Left renal cortex interstitium (tissue), 4 donors: ENCODE results near the gene RFX3. TPM values are rescaled to one million over a fixed set of nuclear protein-coding genes. Genes with fewer than 3 reads are reported as not detected.

Experiments
- DNase-seq, 4 donors: peaks; one replicate each; pipeline ENCODE4 v3.0.0-alpha.2; 2013; ENCODE audit warnings: low read depth in 4 of 4, low spot score in 2 of 4, missing footprints in 1 of 4
- polyA plus RNA-seq, 4 donors: library from polyadenylated mRNA; unstranded; fragments of 120-200 nt; gene quantifications; one replicate each; pipeline ENCODE4 v1.2.1, GENCODE V29; 2013; ENCODE audit not compliant: insufficient read length in 4 of 4

The RFX3 gene
- polyA plus RNA-seq, 4 donors = 13.5 to 21.0 (median 15.9) TPM

DNA sequence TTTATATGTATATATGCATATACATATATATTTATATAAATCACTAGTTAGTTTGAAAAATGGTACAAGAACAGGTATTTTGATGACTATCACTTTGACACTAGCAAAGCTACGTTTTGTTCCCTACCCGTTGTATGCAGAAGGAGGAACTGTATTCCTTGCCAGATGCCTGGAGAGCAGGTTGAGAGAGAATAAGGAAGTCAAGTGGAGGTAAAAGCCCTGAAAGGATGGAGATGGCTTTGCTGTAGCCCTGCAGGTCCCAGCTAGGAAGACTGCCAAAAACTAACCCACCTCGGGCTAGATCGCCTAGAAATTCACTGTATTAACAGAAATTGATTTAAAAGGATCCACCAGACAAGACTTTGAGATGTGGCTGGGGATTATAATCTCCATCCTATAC, 229.3 kb downstream of the RFX3 start:
- DNase-seq = no peak

DNA sequence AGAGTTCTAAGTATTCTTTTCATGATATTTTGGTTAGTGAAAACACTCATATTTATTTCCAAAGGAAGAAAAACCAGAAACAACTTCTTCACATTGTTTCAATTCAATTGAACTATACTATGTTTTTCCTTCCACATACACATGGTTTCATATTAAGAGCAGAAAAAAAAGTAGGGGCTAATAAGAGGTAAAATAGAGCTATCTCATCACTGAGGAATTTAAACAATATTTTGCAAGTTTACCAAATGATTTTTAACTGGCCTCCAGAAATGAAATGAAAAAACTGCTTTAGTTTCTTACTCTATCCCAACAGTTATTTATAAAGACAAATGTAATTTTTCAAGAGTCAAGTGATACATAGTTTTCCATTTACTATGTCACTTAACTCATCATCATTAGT, 233.5 kb downstream of the RFX3 start:
- DNase-seq = no peak

DNA sequence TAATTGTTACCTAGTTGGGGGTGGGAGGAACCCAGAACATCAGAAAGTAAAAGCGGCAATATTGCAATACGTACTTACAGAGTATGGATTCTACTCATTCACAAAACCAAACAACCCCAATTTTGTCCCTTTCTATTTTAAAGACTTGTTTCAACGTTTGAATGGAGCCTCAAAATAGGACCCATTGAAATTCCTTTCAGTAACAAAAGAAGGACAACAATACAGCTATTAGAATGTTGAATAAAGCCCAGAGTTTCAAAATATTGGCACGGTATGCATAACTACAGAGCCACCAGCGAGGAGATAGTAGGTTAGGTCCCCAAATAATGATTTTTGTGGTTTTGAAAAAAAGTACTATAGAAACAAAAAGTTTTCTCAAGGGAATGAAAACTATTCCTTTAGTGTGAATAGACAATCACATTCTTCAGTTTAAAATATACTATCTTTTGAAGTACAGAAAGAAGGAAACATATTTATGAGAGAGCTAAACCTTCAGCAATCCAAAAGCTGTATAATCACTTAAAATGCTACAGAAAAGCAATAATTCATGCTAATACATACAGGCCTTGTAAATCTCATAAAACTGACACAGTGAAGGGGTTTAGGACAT, 235.5 kb downstream of the RFX3 start:
- DNase-seq = no peak

DNA sequence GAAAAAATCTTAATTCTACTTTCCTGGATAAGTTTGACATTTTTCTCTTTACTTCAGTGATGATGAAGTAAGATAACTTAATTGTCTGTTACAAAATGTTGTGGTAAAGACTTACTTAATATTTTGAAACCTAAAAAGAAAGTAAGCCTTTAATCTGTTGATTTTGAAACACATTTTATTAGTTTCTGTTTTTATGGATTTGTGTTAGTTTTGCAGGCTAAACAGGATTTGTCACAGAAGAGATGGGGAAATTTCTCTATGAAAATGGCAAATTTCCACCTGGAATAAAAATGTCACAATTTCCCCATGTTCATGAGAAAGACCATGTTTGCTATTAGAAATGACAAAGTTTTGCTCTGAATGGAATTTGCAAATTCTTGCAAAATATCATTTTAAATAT, 237.1 kb downstream of the RFX3 start:
- no peak for DNase-seq

DNA sequence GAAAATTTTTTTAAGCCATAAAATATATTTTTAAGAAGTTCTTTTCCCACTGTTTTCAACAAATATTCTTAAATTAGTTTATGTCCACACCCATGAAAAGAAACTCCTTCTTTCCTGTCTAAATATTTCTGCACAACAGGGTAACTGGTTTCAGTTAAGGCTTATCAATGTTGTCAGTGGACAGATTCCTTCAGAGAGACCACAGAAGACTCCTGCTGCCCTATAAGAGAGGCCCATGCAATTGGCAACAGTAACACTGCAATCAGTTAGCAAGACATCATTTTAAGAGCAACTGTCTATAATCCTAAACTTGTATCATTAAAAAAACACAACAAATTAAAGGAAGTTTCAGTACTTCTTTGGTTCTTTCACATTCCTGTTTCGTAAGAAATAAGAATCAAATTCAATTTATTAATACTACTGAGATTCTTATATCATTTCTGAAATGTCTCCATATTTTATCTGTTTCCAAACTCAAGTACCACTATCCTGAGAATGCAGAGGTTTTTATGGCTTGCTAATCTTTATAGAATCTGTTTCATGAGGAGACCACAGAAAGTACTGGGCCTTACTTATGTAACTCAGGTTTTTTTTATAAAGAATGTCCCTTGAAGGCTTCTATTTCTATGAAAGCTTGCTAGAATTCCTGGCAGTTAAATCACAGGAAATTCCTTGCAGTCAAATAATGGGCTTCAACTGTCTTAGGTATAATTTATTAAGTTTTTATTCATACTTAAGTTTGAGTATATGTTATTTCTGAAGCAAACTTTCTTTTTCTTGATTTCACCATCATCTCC, 240.2 kb downstream of the RFX3 start:
- no peak for DNase-seq

DNA sequence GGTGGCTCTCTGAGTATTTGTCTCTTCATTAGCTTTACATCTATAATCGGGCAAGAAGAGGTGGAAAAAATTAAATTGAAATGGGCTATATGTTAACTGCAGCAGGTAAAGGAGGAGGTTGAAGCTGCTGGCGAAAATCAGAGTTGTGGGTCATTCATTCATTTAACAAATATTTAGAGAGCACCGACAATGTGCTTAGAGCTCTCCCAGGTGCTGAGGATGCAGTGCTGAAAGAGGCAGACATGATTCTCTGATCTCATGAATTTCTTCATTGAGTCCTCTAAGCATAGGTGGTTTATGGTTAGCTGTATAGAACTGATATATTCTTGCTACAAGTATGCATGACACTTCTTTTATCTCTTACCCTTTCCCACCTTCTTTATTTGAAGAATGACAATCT, 243.4 kb downstream of the RFX3 start:
- no peak for DNase-seq

DNA sequence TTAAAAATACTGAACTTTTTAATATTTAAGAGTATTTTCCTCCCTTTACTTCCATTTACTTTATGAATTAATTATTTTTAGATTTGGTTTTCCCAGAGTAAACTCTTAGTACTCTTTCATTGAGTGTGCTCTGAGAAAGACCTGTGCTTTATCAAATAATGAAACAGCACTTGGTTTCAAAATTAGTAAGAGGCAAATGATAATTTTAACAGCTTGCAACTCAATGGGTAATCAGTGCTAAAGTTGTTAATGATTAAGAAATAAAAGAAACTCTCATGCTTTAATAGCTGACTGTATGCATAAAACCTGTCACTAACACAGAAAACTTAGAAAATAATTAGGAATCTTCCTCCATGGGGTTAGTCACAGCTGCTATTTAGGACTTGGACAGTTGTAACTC, 244.4 kb downstream of the RFX3 start:
- DNase-seq = no peak

DNA sequence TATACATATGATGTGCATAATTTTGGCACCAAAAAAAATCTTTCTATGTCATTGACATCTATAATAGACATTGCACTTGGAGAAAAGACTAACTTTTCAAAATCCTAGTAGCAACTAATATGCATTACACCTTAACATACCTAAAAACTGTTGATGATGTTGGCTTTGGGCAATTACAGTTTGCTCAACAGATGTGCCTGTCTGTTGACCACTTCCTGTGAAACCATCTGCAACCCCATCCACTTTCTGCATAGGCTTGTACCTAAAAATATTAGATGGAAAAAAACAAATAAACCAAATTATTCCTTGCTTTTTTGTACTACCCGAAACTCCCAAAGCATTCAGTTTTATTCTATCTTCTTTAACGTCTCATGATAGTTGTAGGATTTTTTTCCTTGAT, 248.6 kb downstream of the RFX3 start:
- DNase-seq = no peak

DNA sequence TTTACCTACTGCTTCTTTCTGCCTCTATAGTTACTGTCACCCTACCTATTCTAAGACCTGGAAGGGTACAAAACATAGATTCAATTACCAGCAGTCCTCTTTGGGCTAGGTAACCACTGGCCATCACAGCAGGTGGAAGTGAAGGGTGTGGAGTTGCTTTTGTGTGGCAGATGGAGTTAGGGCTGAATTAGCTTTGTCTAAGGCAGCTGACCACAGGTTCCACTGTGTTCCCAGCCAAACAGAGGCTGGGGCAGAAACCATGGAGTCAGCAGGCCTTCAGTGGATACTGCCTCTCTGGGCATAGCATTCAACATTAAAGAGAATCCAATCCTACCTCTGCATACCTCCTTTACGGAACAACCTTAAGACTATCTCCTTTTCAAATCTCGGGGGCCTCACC, 254.2 kb downstream of the RFX3 start:
- DNase-seq = no peak

DNA sequence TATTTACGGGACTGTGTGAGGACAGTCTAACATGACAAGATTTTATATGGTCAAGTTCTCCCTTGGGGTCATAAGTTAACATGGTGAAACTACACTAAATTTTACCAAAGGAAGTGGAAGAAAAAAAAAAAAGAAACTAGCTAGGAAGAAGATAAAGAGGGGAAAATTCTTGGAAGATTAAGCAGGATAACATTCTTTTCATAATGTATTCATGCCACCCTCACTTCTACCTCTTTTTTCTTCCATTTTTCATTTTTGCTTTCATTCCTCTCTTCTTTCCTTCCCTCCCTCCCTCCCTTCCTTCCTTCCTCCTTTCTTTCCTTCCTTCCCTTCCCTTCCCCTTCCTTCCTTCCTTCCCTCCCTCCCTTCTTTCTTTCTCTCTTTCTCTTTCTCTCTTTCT, 254.6 kb downstream of the RFX3 start:
- no peak for DNase-seq

DNA sequence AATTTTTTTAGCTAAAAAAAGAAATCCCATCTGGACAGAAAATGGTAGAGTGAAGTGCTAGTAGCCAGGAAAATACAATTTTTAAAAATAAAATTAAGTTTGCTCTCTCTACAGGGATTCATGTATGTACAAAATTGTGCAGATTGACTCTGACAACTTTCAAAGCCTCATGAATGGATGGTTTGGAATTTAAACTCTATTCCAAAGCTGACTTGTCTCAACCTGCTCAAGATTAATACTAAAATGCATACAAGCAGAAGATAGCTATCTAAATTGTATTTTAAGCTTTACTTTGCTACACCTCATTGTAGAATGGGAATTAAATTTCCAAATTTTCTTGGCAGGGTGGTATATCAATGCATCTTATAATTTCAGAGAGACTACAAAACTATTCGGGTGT, 257.6 kb downstream of the RFX3 start:
- DNase-seq = no peak

DNA sequence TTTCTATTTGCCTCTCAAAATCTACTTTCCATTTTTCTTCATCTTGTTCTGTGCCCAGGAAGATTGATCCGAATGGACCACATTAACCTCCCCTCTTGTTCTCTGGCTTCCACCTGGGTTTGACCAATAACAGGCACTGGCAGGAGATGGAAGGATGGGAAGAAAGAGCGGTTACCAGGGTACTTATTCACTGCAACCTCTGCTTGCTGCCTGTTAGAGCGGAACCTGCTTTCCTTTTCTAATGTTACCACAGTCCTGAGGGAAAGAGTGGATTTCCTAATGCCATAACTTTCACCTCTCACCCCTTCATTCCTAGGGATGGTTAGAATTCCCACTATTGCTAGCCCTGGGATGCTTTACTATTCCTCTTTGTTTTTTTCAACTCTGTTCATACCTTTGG, 262.1 kb downstream of the RFX3 start:
- DNase-seq = no peak

DNA sequence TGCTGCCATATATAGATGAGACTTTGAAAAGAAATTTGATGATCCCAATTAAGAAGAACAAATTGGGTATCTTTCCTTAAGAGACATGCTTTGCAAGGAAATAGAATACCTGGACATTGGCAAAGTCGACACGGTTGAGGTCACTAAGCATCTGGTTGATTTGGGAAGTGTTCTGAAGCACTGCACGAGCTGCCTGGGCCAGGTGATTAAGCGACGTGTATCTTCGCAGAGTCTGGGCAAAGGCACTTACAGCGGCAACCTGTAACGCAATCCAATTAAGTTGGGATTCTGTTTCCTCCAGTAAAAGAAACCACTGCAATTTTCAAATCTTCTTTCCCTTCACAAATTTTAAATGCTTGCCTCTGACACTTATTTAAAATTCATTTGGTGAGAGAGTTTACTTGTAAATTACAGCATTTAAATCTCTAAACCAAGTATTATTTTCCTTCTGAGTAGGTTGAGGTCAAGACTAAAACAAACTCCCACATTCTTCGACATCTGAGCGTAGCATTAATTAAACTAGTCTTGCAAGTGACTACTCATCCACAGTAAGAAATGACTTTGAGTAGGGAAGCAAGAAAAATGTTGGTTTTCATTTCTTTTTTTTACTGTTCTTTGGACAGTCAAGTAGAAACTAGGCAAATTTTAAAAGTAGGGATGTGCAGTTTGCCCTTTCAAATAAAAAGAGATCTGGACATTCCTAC, 262.8 kb downstream of the RFX3 start:
- DNase-seq = no peak

DNA sequence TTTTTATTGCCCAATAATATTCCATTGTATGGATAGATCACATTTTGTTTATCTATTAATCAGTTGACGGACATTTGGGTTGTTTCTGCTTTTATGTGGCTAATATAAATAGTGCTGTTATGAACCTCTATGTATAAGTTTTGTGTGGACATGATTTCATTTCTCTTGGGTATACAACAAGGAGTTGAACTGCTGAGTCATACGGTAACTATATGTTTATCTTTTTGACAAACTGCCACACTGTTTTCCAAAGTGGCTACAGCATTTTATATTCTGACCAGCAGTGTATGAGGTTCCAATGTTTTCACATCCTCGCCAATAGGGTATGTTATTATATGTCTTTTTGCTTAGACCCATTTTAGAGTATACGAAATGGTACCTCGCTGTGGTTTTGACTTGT, 264.3 kb downstream of the RFX3 start:
- DNase-seq = no peak

DNA sequence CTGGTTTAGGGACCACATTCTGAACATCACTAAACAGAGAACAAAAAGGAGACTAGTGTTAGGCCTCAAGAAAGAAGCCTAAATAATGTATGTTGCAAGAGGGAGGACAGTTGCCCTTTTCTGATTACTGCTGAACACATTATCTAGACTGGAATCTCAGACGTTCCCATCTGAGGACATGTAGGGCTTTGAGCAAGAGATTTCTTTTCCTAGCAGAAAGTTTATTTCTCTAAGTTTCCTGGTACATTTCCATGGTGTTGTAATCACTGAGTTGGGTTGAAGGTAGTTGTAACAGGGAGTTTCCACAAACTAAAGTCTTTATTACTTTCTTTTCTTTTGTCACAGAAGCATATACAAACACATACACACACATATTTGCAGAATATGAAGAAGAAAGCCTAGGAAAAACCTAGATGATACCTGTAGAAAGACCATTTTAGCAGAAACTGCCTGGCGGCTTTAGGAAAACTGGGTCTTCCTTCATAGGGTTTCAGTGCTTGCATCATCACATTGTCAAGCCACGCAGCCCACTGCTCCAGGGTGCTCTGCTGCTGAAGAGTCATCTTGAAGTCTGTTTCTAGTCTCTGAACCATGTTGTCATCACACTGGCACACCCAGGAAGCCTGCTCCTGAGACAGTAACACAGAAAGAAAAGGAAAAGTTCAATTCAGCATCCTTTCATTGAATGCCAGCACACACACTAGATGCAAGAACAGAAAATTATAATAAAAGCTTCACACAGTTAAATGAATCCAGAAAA, 269.1 kb downstream of the RFX3 start:
- no peak for DNase-seq

DNA sequence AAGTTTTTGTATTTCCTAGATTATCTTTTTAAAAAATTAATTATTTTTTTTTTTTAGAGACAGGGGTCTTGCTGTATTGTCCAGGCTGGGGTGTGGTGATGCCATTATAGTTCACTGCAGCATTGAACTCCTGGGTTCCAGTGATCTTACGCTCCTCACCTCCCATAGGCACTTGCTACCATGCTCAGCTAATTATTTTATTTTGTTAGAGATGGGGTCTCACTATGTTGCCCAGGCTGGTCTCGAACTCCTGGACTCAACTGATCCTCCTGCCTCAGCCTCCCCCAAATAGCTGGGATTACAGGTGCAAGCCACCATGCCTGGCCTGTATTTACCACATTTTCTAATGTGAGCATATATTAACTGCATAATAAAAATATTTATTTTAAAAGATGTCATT, 274.5 kb downstream of the RFX3 start:
- DNase-seq = no peak

DNA sequence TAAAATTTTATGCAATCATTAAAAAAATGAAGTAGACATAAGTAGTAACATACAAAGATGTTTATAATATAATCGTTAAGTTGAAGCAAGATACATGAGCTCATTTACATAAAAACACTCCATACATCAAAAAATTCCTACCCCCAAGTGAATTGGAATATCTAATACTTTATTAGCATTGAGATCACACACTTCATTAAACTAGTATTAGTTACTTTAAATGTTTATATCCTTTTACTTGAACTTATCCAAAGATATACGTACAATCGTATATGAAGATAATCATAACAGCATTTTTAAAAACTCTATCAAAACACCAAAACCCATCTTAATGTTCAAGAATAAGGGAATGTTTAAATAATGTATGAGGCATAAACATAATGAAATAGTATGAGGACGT, 275.1 kb downstream of the RFX3 start:
- DNase-seq = no peak

DNA sequence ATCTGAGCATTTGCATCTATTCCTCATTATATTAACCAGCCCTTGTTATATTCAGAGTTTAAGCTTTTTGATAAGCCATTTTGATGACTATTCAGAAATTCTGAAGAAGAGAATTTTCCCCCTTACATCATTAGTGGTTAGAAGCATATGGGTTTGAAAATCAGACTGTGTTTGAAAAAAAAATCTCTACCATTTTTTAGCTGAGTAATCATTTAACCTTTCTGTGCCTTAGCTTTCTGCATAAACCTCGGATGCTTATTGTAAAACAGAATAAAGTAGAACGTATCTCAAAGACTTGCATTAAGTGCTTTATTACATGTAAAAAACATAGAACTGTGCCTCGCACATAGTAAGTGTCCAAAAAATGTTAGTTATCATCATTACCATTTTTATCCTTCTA, 278.6 kb downstream of the RFX3 start:
- no peak for DNase-seq

DNA sequence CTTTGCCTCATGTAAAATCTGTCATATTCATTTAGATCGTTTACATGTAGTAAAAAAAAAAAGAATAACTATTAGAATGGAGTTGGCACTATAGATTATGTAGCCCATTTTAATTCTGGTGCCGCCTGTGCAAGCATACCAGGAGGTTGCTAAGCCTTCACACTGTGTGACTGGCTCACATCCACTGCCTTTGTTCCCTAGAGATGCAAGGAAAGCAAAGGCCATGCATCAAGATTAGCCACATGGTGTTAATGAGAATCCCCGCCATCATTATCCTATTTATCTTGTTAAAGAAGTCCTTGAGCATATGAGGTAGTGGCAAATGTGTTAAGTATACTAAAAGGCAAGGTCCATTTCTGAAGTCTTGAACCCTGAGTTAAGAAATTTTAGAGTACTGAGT, 279.6 kb downstream of the RFX3 start:
- DNase-seq = no peak

DNA sequence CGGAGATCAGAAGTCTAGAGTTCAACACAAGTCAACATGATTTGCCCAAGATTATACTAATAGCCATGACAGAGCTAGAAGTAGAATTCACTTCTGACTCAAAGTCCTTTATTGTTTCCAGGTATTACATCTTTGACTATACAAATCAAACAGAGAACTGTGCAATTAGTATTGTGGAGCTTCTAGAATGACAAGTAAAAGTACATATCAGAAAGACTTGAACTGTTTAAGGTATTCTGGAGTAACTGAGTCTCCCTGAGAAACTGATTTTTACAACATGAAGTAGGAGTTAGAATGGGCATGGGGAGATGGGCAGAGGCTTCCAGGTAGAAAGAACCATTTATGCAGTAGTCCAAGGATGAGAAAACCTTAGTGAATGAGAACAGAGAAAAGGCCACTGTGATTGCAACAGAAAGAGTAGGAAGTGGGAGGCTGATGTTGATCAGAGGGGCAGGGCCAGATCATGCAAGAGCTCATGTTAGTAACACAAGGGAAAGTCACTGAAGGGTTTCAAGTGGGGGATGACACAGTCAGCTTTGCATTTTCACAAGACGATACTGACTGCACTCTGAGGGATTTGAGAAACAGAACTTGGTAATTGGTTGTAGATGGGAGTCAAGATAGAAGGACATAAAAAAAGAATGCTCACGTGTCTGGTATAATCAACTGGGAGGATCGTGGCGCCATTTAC, 280.7 kb downstream of the RFX3 start:
- DNase-seq = no peak

DNA sequence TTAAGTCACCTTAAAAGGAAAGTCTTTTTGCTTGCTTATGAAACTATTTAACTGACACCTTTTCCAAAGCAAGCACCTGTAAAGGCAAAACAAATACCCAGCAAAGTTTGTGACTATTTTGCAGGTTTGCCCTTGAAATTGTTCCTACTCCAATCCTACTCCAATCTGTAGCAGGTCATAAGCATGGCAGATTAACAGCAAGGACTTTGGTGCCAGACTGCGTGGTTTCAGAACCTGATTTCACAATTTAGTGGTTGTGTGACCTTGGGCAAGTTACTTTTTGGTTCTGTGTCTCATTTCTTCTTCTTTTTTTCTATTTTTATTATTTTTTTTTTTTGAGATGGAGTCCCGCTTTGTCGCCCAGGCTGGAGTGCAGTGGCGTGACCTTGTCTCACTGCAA, 282.1 kb downstream of the RFX3 start:
- no peak for DNase-seq
